Activated CD4-positive, alpha-beta T cell treated with anti-CD3 and anti-CD28 coated beads, Interleukin-2, amount 10 ng/mL, durations not matched to agents 7 days and 5 days (primary cell): ENCODE data around the gene MCTP2. TPM values are rescaled to one million over a fixed set of nuclear protein-coding genes. Genes with fewer than 3 reads are reported as not detected.

Experiments used
- CTCF ChIA-PET: fragments of 350-600 bp; sonication (Branson Sonifier 250); formaldehyde crosslinking; loops from one replicate; lab custom pipeline; 2021; ENCODE audit warnings: antibody characterized with exemption; lab: Charles Lee
- POLR2A ChIA-PET: fragments of 350-600 bp; sonication (Branson Sonifier 250); formaldehyde crosslinking; loops from one replicate; lab custom pipeline; 2021; ENCODE audit warnings: antibody characterized with exemption; lab: Charles Lee
- DNase-seq: peaks from one replicate; pipeline ENCODE4 v3.0.0-alpha.2; 2020
- H3K27ac Mint-ChIP-seq: one replicate; pipeline ENCODE4 v1.8.0; 2021; ENCODE audit warnings: mild to moderate bottlenecking, moderate library complexity, mixed read lengths
- H3K27me3 Mint-ChIP-seq: one replicate; pipeline ENCODE4 v1.8.0; 2021; ENCODE audit warnings: mixed read lengths
- H3K36me3 Mint-ChIP-seq: one replicate; pipeline ENCODE4 v1.8.0; 2021; ENCODE audit warnings: low read depth, mixed read lengths
- H3K4me1 Mint-ChIP-seq: one replicate; pipeline ENCODE4 v1.8.0; 2021; ENCODE audit warnings: mixed read lengths
- H3K4me3 Mint-ChIP-seq: one replicate; pipeline ENCODE4 v1.8.0; 2021; ENCODE audit warnings: mild to moderate bottlenecking, moderate library complexity, mixed read lengths
- H3K9me3 Mint-ChIP-seq: one replicate; pipeline ENCODE4 v1.8.0; 2021; ENCODE audit warnings: mixed read lengths
- total RNA-seq, 2 experiments: library from RNA; stranded (reverse); gene quantifications; one replicate each; pipeline ENCODE4 v1.2.3, GENCODE V29; 2021

The MCTP2 gene
- total RNA-seq, 2 experiments from 2014 or later, result 17.0 to 17.2 TPM

DNA sequence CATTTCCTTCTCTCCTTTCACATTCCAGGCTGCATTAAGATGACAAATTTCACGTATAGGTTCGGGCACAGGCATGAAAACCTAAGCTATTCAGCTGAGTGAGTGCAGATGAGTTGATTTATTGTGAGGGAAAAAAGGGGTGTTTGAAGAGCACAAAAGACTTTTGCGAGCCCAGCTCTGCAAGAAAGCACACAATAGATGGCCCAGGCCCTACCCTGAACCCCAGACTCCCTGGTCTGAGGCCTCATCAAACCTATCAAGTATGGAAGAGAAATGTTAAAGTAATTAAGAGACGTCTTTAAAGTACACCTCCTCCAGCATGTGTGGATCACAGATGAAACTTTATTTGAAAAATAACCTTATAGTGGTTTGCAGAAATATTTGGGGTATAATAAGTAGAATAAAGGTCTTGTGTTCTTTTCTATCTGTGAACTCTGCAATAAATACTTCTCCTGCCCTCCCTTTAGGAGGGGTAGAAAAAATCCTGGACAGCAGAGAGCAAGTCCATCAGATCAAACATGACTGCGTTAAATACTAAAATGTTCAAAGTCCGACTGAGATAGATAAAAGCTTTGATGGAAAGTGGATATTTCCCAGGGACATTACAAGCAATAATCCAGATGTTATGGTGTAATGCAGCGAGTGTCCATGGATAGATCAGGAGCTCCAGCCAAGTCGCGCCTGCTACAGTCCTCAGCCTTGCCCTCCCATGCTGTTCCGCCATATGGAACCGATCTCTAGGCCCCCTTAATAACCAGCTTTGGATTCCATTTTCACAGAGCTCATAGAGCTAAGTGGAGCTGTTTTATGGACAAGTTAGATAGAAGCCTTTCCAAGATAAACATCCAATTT is 121.5 kb downstream of the MCTP2 start:
- H3K27me3 Mint-ChIP-seq, result no peaks in the 10 kb centered on the region
- H3K36me3 Mint-ChIP-seq, result peaks cover 4% of the 10 kb centered on the region
- no peak for DNase-seq
- H3K4me1 Mint-ChIP-seq, result peaks cover 2% of the 10 kb centered on the region
- H3K27ac Mint-ChIP-seq, result no peak overlapping the region
- ChIA-PET POLR2A (no interaction called here), CTCF (interaction anchor here (0.7 to 1.0 kb wide), 2 partner anchors 17 to 188 kb away, joined by 3 read pairs; no protein-coding TSS in a partner anchor)
- no peaks in the 10 kb centered on the region for H3K9me3 Mint-ChIP-seq
- H3K4me3 Mint-ChIP-seq, result no peak overlapping the region

DNA sequence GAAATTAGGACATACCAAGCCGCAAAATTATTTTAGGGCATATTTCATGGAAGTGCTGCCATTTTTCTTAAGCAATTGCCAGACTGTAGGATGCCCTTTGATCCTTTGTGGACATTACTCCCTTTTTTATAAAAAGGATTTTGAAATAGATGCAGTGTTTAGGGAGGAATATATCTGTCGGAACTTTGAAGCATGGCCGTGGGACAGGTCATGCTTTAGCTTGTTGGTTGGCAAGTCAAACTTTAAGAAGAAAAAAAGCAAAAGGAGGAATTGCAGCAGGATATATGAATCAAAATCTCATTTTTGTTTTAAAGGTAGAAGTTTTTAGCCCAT is 122.1 kb downstream of the MCTP2 start:
- H3K27me3 Mint-ChIP-seq, result no peaks in the 10 kb centered on the region
- H3K27ac Mint-ChIP-seq, result no peak overlapping the region
- H3K36me3 Mint-ChIP-seq, result peaks cover 4% of the 10 kb centered on the region
- POLR2A ChIA-PET, result no interaction called here
- H3K4me1 Mint-ChIP-seq, result peaks cover under 1% of the 10 kb centered on the region
- no peak overlapping the region for H3K4me3 Mint-ChIP-seq
- H3K9me3 Mint-ChIP-seq, result no peaks in the 10 kb centered on the region
- no peak for DNase-seq
- CTCF ChIA-PET, result interaction anchor here (0.7 to 1.0 kb wide), 2 partner anchors 17 to 189 kb away, joined by 3 read pairs; no protein-coding TSS in a partner anchor

DNA sequence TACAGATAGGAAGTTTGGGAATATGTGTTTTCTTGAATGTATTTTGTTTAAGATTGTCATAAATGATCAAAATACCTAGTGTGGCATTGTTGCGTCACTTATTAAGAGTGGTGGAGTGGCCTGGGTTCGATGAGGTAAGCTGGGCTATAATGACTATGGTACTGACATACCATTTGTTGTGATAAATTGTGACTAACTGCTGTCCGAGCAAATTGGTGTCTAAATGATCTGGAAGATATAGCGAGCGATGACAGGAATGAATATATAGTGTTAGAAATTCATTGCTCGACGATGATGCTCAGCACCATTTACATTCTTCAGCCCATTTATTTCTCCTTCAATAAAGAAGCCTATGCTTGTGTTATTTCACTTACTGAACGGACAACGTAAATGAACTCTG is 123.3 kb downstream of the MCTP2 start:
- Mint-ChIP-seq H3K36me3 (peaks cover 4% of the 10 kb centered on the region), H3K9me3 (no peaks in the 10 kb centered on the region), H3K27me3 (no peaks in the 10 kb centered on the region), H3K4me3 (no peak overlapping the region), H3K4me1 (no peaks in the 10 kb centered on the region), H3K27ac (no peak overlapping the region)
- POLR2A ChIA-PET, result no interaction called here
- DNase-seq, result no peak
- CTCF ChIA-PET, result no interaction called here

DNA sequence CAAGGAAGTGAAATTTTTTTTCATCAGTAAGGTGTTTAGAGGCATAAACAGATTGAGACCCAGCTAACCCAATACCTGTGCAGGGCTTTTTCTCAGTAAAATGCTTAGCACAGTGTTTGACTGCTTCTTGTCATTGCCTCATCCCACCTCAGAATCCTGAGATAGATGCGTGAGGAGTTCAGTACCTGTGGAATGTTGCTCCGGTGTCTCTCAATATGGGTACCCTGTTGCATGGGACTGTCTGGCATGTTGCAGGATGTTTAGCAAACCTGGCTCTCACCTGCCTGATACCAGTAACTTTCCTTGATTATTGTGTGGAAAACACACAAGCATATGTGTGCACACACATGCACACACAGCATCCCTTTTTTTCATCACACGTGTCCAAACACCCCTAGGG is 128.4 kb downstream of the MCTP2 start:
- Mint-ChIP-seq H3K27ac (no peak overlapping the region), H3K36me3 (peaks cover 3% of the 10 kb centered on the region), H3K9me3 (no peaks in the 10 kb centered on the region), H3K27me3 (no peaks in the 10 kb centered on the region), H3K4me3 (no peak overlapping the region), H3K4me1 (peaks cover 6% of the 10 kb centered on the region)
- POLR2A ChIA-PET, result no interaction called here
- CTCF ChIA-PET, result no interaction called here
- DNase-seq, result no peak

DNA sequence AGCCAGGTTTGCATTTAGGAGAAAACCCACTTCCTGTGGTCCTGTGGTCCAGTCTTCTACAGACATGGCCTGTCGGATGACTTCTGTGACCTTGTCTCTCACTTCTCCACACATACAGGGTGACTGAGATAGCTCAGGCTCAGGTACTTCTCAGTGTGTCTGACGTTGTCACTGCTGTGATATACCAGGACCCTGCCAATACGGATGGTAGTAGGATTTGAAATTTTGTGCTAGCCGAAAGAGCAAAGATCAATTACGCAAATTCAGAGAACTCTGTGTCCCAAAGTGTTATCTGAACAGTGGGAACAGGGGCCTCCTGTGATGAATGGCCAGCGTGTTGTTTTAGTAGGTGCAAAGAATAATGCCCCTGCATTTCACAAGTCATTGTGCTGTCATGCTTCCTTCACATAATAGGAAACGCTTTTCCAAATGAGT is 128.9 kb downstream of the MCTP2 start:
- no peak for DNase-seq
- H3K9me3 Mint-ChIP-seq, result no peaks in the 10 kb centered on the region
- POLR2A ChIA-PET, result no interaction called here
- CTCF ChIA-PET, result no interaction called here
- H3K4me3 Mint-ChIP-seq, result no peak overlapping the region
- H3K27me3 Mint-ChIP-seq, result no peaks in the 10 kb centered on the region
- H3K27ac Mint-ChIP-seq, result no peak overlapping the region
- H3K4me1 Mint-ChIP-seq, result peaks cover 6% of the 10 kb centered on the region
- peaks cover 3% of the 10 kb centered on the region for H3K36me3 Mint-ChIP-seq

DNA sequence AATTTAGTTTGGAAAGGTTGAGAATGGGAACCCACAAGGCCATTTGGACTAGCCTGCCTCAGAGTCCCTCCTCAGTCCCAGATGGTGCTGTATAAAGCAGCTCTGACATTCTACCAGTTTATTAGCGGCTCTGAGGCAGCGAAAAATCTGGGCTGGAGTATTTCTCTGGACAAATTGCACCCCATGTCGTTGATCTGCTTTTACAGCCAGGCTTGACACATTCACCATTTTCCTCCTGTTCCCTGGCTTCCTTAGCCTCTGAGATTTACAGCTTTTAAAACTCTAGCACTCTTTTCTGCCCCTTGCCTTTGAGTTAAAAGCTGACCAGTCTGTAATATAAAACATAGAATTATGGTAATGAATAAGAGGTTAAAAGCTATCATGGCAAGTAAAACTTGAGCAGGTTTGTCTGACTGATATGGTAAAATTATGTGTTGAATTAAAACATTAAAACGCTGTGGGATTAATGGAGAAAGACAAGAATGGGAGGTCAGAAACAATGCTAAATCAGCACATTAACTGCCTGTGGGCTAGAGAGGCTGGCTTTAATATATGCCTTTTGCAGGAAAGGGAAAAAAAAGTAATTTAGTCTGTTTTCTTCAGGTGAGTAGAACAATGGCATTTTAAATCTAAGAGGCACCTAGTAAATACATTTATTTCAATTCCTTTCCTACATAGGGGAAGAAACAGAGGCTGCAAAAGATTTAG is 131.2 kb downstream of the MCTP2 start:
- ChIA-PET POLR2A (no interaction called here), CTCF (interaction anchor here (1.0 kb wide), 1 partner anchor 12 kb away, joined by 3 read pairs; no protein-coding TSS in a partner anchor)
- Mint-ChIP-seq H3K9me3 (no peaks in the 10 kb centered on the region), H3K27ac (no peak overlapping the region), H3K4me1 (peaks cover 6% of the 10 kb centered on the region), H3K27me3 (no peaks in the 10 kb centered on the region), H3K36me3 (peaks cover 3% of the 10 kb centered on the region), H3K4me3 (no peak overlapping the region)
- DNase-seq, result no peak

DNA sequence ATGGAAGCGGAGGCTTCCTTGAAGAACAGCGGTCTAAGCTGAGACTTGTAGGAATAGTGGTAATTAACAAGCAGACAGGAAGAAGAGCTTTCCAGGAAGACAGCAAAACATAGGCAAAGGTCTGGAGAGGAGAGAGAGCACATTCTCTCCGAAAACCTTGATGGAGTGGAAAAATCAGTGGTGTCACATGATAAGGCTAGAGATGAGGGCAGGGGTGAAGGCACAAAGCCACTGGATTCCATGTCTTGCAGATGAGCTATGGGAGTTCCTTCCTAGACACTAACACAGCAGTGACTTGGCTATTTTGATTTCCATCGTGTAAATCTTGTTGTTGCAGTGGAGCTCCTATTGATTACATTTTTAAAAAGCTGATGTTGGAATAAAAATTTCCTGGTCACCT is 132.0 kb downstream of the MCTP2 start:
- ChIA-PET POLR2A (no interaction called here), CTCF (no interaction called here)
- Mint-ChIP-seq H3K4me3 (no peak overlapping the region), H3K27ac (no peak overlapping the region), H3K9me3 (no peaks in the 10 kb centered on the region), H3K4me1 (peaks cover 6% of the 10 kb centered on the region), H3K36me3 (peaks cover 3% of the 10 kb centered on the region), H3K27me3 (no peaks in the 10 kb centered on the region)
- DNase-seq, result no peak

DNA sequence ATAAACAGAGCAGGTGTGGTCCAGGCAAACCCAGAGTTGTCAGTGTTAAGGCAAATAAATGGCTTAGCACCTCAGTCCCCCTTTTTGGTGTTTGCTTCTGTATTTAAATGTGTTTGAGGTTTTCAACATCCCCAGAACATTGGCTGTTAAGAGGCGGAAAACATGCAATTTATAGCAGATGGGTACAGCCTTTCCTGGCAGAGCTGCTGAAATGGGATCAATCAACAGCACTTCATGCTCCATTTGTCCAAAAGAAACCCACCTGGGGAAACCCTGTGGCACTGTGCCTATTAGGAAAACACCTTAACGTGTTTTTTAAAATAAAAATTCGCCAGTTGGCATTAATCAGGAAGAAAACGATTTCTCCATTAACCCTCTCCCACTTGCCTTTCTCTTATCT is 135.4 kb downstream of the MCTP2 start:
- no peak for DNase-seq
- ChIA-PET POLR2A (no interaction called here), CTCF (no interaction called here)
- Mint-ChIP-seq H3K4me1 (no peaks in the 10 kb centered on the region), H3K27ac (no peak overlapping the region), H3K36me3 (peaks cover 4% of the 10 kb centered on the region), H3K27me3 (no peaks in the 10 kb centered on the region), H3K9me3 (no peaks in the 10 kb centered on the region), H3K4me3 (no peak overlapping the region)

DNA sequence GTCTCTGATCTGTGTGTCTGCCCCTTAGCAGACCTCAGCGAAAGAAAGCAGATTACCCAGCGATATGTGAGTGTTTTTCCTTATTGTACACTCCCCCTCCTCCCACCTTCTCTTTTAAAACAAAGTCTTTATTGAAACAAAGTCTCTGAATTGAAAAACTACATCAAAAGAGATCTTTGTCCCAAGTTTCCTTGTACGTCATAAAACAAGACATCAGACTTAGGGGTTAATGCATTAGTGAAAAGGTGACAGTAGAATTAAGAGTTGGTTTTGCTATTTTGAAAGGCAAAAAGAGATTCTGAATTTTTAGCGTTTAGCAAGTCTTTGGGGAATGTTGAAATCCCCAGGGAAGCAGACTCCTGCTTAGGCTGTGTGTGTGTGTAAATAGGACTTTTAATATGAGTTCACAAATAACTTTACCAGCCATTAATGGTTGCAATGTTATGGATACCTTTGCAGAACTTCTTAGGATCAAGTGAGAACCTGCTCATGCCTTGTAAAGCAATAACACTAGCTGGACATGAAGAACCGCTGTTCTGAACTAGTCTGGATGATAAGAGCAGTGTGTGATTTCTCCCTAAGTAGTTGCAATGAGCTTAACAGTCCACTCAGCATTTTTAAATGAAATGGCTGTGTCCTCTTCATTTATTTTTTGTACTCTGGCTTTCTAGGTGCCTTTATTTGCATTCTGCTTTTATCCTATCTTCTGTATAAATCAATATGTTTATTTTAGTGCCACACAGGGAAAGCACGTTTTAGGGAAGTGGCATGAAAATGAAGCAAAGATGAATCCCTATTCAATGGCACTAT is 136.6 kb downstream of the MCTP2 start:
- H3K27ac Mint-ChIP-seq, result no peak overlapping the region
- POLR2A ChIA-PET, result no interaction called here
- no peaks in the 10 kb centered on the region for H3K9me3 Mint-ChIP-seq
- H3K27me3 Mint-ChIP-seq, result no peaks in the 10 kb centered on the region
- CTCF ChIA-PET, result interaction anchor here (1.1 kb wide), 1 partner anchor 22 kb away, joined by 3 read pairs; no protein-coding TSS in a partner anchor
- H3K36me3 Mint-ChIP-seq, result peaks cover 13% of the 10 kb centered on the region
- no peaks in the 10 kb centered on the region for H3K4me1 Mint-ChIP-seq
- no peak for DNase-seq
- no peak overlapping the region for H3K4me3 Mint-ChIP-seq

DNA sequence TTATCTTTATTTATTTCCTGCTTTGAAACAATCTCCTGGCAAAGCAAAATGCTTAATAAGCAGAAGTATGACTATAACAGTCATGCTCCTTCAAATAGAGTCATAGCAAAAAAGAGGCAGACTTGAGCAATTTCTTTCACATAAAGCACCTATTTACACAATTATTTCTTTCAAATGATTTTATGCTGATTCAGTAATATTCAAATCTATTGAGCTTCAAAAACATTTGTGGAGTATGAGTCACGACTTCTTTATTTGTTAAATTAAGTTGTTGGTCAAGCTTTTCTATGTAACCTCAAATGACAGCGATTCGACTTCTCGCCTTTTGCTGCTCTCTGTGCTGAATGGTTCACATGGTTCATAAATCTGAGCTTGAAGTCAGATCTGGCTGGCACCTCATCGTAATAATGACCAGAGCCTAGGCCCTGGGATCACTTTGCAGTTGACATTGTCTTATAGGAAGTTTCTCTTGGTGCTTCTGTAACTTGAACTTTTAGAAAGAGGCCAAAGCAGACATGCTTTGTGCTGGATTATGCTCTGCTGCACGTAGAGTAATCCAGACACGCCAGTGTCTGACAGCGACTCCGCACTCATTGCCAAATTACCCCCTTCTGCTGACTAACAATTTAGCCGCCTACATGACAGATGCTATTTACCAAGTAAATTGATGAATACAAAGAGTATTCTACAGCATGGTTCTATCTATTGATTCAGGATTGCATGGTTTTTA is 139.0 kb downstream of the MCTP2 start:
- no peaks in the 10 kb centered on the region for H3K9me3 Mint-ChIP-seq
- H3K27me3 Mint-ChIP-seq, result no peaks in the 10 kb centered on the region
- H3K4me1 Mint-ChIP-seq, result no peaks in the 10 kb centered on the region
- H3K36me3 Mint-ChIP-seq, result peaks cover 13% of the 10 kb centered on the region
- CTCF ChIA-PET, result no interaction called here
- POLR2A ChIA-PET, result no interaction called here
- H3K27ac Mint-ChIP-seq, result no peak overlapping the region
- no peak overlapping the region for H3K4me3 Mint-ChIP-seq
- no peak for DNase-seq

DNA sequence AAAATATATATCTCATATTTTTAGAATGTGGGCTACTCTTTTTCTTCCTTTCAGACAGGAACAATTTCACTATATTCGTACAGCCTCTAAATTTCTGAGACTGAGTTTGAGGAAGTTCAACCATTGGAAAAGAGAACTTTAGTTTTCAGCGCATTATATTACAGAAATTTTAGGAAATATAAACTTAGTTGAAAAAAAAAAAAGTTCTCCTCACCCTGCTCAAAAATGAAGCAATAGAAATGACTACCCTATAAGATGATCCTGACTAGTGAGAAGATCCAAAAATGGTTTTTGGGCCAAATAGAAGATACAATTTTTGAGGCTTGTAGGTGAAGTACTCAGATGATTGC is 139.6 kb downstream of the MCTP2 start:
- Mint-ChIP-seq H3K27me3 (no peaks in the 10 kb centered on the region), H3K36me3 (peaks cover 13% of the 10 kb centered on the region), H3K27ac (no peak overlapping the region), H3K9me3 (no peaks in the 10 kb centered on the region), H3K4me3 (no peak overlapping the region), H3K4me1 (no peaks in the 10 kb centered on the region)
- POLR2A ChIA-PET, result no interaction called here
- no peak for DNase-seq
- CTCF ChIA-PET, result no interaction called here

DNA sequence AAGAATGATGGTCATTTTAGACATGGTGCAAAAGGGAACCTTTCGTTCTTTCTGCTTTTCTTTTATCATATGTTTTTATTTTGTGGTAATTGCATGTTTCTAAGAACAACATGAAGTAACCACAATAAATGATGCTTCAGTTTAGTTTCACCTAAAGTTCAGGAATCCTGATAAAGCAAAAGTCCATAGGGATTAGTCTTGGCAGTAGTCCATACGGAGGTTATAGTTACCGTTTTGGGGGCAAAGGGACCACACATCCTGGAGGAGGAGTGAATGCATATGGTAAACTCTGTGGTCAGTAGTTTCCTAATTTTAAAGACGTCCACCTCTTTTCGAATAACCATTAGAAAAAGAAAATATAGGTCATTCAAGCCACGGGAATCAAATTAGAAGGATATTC is 141.5 kb downstream of the MCTP2 start:
- no peaks in the 10 kb centered on the region for H3K9me3 Mint-ChIP-seq
- no peaks in the 10 kb centered on the region for H3K4me1 Mint-ChIP-seq
- H3K4me3 Mint-ChIP-seq, result no peak overlapping the region
- H3K27ac Mint-ChIP-seq, result no peak overlapping the region
- DNase-seq, result no peak
- H3K36me3 Mint-ChIP-seq, result peaks cover 13% of the 10 kb centered on the region
- no peaks in the 10 kb centered on the region for H3K27me3 Mint-ChIP-seq
- POLR2A ChIA-PET, result no interaction called here
- CTCF ChIA-PET, result no interaction called here
